Inferior parietal cortex (tissue), 1 donor: ENCODE data around the gene DLGAP4.

ENCODE experiments used
- DNase-seq: peaks from one replicate; pipeline ENCODE4 v3.0.0-alpha.2; 2016; ENCODE audit errors: extremely low spot score

DLGAP4 gene

DNA sequence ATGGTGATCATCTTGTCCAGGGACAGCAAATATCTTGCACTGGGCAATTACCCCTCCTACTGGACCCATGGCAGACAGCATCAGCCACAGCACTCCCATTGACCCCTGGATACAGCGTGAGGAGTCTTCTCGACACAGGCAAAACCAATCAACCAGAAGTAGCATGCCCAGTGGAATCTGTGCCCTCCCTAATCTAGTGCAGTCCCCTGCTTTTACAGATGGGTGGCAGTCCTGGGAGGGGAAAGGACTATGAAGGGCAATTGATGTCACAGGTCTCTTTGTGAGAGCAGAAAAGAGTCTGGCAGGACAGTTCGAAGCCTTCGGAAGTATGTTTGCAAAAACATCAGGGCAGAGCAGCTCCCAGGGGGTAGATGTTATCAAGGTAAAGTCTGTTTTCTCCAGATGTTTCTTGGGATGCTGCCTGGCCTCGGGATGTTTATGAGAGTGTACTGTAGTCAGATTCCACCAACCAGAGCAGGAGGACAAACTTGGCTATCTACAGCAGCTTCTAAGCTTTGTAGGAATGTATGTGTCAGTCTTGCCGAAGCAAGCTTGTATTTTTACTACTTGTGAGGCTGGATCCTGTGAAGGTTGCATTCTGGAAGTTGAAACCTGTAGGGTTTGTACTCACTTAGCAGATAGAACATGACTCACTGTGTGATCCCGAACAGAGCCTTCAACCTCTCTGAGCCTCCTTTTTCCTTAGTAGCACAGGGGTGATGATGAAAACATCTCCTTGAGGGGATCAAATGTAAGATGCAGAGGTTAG is 172.2 kb downstream of the DLGAP4 start:
- DNase-seq: no peak

- no peak for DNase-seq
Observed at GRCh38 chr20:36479938-36480337, 173.8 kb downstream of the DLGAP4 start.

DNA sequence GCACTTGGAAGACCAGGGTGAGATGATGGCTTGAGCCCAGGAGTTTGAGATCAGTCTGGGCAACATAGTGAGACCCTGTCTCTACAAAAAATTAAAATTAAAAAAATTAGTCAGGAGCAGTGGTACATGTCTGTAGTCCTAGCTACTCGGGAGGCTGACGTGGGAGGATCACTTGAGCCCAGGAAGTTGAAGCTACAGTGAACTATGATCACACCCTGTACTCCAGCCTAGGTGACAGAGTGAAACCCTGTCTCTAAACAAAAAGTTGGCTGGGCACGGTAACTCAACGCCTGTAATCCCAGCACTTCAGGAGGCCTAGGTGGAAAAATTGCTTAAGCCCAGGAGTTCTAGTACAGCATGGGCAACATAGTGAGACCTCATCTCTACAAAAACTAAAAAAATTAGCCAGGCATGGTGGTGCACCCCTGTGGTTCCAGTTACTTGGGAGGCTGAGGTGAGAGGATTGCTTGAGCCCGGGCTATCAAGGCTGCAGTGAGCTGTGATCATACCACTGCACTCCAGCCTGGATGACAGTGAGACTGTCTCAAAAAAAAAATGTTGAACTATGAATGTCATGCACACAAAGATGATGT is 174.4 kb downstream of the DLGAP4 start:
- no peak for DNase-seq

- DNase-seq: no peak
Observed at GRCh38 chr20:36481380-36482043, 175.4 kb downstream of the DLGAP4 start.

GRCh38 chr20:36482044-36482473 is 175.9 kb downstream of the DLGAP4 start:
- no peak for DNase-seq

DNA sequence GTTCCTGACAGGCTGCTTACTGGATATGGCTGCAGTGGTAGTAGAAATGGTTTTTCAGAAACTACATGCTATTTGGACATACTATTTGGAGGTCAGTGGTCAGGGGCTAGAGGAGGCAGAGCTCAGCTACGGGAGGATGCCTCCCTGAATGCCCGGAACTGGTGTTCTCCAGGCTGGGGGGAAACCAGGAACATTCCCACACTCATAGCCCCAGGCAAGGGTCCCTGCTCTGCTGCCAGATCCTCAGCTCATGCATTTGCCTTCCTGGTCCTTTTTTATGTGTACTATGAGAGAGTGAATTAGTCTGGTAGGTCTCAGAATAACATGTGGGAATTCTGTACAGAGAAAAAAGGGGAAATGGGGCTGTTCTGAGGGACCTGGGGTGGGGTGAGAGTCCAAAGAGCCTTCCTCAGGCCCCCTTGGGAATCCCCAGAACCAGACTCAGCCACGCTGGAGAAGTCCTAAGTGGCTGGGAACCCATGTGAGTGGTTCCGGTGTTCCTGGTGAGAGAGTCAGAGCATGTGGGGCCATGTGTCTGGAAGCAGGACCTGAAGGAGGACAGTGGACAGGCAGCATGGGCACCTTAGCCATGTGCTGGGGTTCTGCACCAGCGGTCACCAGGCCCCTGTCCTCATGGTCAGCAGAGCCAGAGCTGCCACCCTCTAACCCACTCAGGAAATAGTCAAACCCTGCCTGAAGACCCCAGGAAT is 177.2 kb downstream of the DLGAP4 start:
- DNase-seq: no peak

- DNase-seq: no peak
Observed at GRCh38 chr20:36483919-36484808, 178.0 kb downstream of the DLGAP4 start.

DNA sequence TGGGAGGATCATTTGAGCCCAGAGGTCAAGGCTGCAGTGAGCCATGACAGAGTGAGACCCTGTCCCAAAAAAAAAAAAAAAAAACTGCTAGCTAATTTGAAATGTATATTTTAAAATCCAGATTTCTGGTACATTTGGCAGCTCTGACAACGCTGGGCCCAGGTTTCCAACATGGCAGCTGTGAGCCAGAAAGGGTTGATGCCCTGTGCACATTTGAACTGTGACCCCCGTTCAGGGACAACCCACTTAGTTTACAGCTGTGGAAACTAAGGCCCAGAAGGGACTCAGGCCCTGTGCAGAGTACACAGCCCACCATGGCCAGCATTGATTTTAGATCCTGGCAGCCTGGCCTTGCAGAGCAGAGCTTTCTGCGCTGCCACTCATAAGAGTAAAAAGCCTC is 179.1 kb downstream of the DLGAP4 start:
- no peak for DNase-seq

- no peak for DNase-seq
Observed at GRCh38 chr20:36487069-36487468, 180.9 kb downstream of the DLGAP4 start.

GRCh38 chr20:36490191-36490590 is 184.1 kb downstream of the DLGAP4 start:
- no peak for DNase-seq

GRCh38 chr20:36491901-36492617 is 185.9 kb downstream of the DLGAP4 start:
- no peak for DNase-seq

- no peak for DNase-seq
Observed at GRCh38 chr20:36493051-36493800, 187.1 kb downstream of the DLGAP4 start.

- DNase-seq: no peak
Observed at GRCh38 chr20:36493801-36494114, 187.6 kb downstream of the DLGAP4 start.

DNA sequence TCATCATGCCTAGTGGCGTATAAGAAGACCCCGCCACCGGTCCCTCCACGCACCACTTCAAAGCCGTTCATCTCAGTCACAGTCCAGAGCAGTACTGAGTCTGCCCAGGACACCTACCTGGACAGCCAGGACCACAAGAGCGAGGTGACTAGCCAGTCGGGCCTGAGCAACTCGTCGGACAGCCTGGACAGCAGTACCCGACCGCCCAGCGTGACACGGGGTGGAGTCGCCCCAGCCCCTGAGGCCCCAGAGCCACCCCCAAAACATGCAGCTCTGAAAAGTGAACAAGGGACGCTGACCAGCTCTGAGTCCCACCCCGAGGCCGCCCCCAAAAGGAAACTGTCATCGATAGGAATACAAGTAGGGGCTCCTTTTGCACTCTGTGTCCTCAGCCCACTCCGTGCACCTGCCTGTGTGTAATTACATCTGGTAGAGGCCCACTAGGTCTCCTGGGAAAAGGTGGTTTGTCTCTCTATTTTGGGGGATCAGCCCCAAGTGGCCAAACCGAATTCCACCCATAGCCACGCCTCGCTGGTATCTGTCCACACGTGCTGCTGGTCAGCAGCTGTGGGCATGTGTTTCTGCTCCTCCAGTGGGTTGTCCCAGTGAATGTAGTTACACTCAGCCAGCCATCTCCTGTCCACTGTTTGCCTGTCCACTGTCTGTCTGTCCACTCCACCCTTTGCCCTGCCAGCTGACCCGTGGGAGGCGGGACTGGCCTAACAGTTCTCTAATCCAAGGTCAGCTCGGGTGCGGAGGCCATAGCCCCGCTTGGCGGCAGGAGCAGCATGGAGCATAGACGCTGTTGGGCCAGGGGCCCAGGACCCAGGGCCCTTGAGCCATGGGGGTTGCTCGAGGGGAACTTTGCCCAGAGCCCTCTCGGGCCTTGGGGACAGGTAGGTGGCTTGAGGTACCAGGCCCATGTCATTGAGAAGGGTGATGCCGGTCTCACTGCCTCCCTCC is 190.8 kb downstream of the DLGAP4 start:
- DNase-seq: no peak

DNA sequence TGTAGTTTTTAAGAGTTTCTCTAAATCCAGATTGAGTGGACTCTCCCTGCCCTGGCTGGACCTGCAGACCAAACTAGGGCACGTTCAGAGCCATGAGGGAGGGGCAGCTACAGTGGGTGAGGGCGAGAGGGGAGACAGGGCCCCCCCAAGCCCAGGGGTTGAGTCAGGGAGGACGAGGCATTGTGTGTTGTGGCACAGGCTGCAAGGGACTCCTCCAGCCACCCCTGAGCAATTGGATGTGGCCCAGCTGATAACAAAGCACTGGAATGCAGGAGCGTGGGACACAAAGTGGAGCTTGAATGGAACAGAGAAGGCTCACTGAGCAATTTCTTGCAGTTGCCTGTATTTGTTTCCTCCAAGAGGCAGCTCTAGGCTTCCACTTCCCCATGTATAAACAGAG is 191.7 kb downstream of the DLGAP4 start:
- DNase-seq: no peak

DNA sequence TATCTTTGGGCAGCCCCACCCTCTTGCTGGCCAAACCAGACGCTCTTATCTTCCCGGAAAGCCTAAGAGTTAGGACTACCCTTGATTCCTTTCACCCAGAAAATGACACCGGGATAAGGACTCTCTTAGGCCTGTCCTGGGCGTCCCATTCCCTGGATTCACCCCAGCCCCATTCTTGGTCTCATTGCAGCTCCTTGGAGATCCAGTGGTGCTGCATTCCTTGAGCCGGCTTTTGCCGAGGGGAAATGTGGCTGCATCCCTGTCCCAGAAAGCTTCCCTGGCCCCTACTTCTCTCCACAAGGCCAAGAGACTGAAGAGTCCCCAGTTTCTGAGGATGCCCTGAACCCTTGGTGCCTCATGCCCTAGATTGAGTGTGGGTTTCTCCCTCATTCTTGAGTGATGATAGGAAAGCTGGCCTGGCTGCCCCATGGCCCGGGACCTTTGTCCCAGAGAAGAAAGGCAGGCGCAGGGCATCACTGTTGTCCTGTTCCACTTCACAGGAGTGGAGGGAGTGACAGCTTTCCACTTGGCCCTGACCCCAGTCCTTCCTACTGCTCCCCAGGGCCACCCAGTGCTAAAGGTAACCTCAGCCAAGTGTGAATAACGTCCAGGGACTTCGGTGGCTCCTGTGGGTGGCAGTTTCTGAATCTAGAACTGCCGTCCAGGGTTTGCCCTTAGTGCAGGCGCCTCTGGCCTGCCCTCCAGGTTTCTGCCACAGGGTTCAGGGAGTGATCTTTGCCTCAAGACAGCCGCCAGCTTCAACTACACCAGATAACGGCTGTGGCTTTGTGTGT is 192.4 kb downstream of the DLGAP4 start:
- no peak for DNase-seq

GRCh38 chr20:36499211-36499610 is 193.1 kb downstream of the DLGAP4 start:
- no peak for DNase-seq
